ENCODE results near the gene HOXC6.
A peak's percentile ranks its signal among the peaks of the same experiment; 100 is the strongest.

The HOXC6 gene

GRCh38 chr12:54016051-54016450, 12.2 kb upstream of the HOXC6 start:
- no peak for DNase-seq

GRCh38 chr12:54016478-54016964, 11.7 kb upstream of the HOXC6 start:
- DNase-seq, result no peak

GRCh38 chr12:54017027-54017788, 11.0 kb upstream of the HOXC6 start:
- no peak for DNase-seq

GRCh38 chr12:54017878-54018467, 10.3 kb upstream of the HOXC6 start:
- DNase-seq, result peak in 11 of 14 donors; percentile 32 to 78 (median 64)

GRCh38 chr12:54018468-54018984, 9.7 kb upstream of the HOXC6 start:
- DNase-seq, result no peak

- no peak for DNase-seq
Observed at GRCh38 chr12:54019091-54019811, 9.0 kb upstream of the HOXC6 start.

GRCh38 chr12:54019924-54020590, 8.2 kb upstream of the HOXC6 start:
- no peak for DNase-seq

GRCh38 chr12:54020591-54021405, 7.4 kb upstream of the HOXC6 start:
- no peak for DNase-seq

- DNase-seq, result peak in 1 of 14 donors; percentile 21
Observed at GRCh38 chr12:54021432-54022013, 6.7 kb upstream of the HOXC6 start.

GRCh38 chr12:54022960-54023884, 5.0 kb upstream of the HOXC6 start:
- DNase-seq, result no peak

- DNase-seq, result no peak
Observed at GRCh38 chr12:54024127-54024526, 4.1 kb upstream of the HOXC6 start.

GRCh38 chr12:54024581-54025305, 3.5 kb upstream of the HOXC6 start:
- no peak for DNase-seq

GRCh38 chr12:54025499-54026405, 2.5 kb upstream of the HOXC6 start:
- no peak for DNase-seq

- no peak for DNase-seq
Observed at GRCh38 chr12:54026640-54027441, 1.4 kb upstream of the HOXC6 start.

- DNase-seq, result no peak
Observed at GRCh38 chr12:54027442-54027786, 826 bp upstream of the HOXC6 start.

- DNase-seq, result no peak
Observed at GRCh38 chr12:54029529-54030441, 1.5 kb downstream of the HOXC6 start.

GRCh38 chr12:54030442-54030801, 2.2 kb downstream of the HOXC6 start:
- no peak for DNase-seq

All from C1 segment of cervical spinal cord (tissue), 14 donors.